ENCODE measurements around the gene HM13. TPM values are rescaled to one million over a fixed set of nuclear protein-coding genes. Genes with fewer than 3 reads are reported as not detected.
A peak's percentile ranks its signal among the peaks of the same experiment; 100 is the strongest.

HM13 gene
- total RNA-seq, 2 experiments from 2014 or later = 51.3 to 148 TPM

DNA sequence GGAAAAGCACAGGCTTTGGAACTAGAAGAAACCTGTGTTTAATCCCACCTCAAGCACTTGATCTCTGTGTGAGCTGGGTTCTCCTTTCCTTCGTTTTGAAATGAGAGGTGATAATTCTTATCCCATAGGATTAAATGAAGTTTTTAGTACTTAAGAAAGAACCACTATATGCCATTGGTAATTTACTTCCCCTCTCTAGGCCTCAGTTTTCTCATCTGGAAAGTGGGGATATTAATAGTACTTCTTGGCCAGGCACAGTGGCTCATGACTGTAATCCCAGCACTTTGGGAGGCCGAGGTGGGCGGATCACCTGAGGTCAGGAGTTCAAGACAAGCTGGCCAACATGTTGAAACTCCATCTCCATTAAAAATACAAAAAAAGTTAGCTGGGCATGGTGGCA is 25.1 kb upstream of the HM13 start:
- ChIA-PET CTCF (ENCODE audit: unreplicated experiment) (no interaction called here), POLR2A (no interaction called here)
- Histone ChIP-seq H3K36me3 (ENCODE audit: insufficient read depth, low read length) (no peaks in the 10 kb centered on the region), H3K9me3 (ENCODE audit: low read length) (no peaks in the 10 kb centered on the region), H3K79me2 (ENCODE audit: insufficient read depth, low read depth, low read length) (no peaks in the 10 kb centered on the region), H3K4me2 (ENCODE audit: low read length) (no peak overlapping the region), H2AFZ (ENCODE audit: low read length) (no peak overlapping the region), H3K27ac (ENCODE audit: low read depth, low read length, poor library complexity, severe bottlenecking) (no peak overlapping the region), H3K4me1 (ENCODE audit: insufficient read depth, low read length, poor library complexity, severe bottlenecking) (no peaks in the 10 kb centered on the region), H4K20me1 (ENCODE audit: insufficient read depth, low read length) (no peaks in the 10 kb centered on the region), H3K4me3 (ENCODE audit: low read depth, low read length, poor library complexity, severe bottlenecking) (no peak overlapping the region), H3K9me2 (ENCODE audit: insufficient read depth, low read length) (no peaks in the 10 kb centered on the region)
- DNase-seq (ENCODE audit: low spot score) = no peak
- TF ChIP-seq, protein P1, sequence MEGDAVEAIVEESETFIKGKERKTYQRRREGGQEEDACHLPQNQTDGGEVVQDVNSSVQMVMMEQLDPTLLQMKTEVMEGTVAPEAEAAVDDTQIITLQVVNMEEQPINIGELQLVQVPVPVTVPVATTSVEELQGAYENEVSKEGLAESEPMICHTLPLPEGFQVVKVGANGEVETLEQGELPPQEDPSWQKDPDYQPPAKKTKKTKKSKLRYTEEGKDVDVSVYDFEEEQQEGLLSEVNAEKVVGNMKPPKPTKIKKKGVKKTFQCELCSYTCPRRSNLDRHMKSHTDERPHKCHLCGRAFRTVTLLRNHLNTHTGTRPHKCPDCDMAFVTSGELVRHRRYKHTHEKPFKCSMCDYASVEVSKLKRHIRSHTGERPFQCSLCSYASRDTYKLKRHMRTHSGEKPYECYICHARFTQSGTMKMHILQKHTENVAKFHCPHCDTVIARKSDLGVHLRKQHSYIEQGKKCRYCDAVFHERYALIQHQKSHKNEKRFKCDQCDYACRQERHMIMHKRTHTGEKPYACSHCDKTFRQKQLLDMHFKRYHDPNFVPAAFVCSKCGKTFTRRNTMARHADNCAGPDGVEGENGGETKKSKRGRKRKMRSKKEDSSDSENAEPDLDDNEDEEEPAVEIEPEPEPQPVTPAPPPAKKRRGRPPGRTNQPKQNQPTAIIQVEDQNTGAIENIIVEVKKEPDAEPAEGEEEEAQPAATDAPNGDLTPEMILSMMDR (conservative IDR thresholded peaks at IDR 0.05; ENCODE audit: low read length) = no peak
- no peak for TF ChIP-seq EZH2phosphoT487 (IDR thresholded peaks at IDR 0.05; ENCODE audit: borderline replicate concordance, low read depth, low read length)
- intact Hi-C loops (cut with micrococcal nuclease; ENCODE audit: unreplicated experiment) = no loop called here
- no TSS peak for BruUV-seq (replicated peaks)

DNA sequence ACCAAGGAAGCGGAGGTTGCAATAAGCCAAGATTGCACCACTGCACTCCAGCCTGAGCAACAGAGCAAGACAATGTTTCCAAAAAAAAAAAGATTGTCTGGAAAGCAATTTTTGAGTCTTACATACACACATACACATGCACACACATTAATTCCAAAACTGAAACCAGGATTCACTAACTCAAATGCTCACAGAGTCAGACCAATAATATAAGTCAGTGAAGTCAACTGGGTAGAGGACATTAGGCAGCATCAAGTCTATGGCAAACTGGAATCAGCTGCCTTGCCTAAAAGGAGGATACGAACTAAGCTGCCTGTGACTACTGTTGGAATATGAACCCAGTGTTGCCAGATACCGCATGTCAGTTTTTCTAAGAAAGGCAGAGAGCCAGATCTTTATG is 23.5 kb upstream of the HM13 start:
- Histone ChIP-seq H2AFZ (ENCODE audit: low read length) (no peak overlapping the region), H3K9me2 (ENCODE audit: insufficient read depth, low read length) (no peaks in the 10 kb centered on the region), H3K36me3 (ENCODE audit: insufficient read depth, low read length) (no peaks in the 10 kb centered on the region), H3K27ac (ENCODE audit: low read depth, low read length, poor library complexity, severe bottlenecking) (no peak overlapping the region), H3K79me2 (ENCODE audit: insufficient read depth, low read depth, low read length) (no peaks in the 10 kb centered on the region), H4K20me1 (ENCODE audit: insufficient read depth, low read length) (no peaks in the 10 kb centered on the region), H3K4me2 (ENCODE audit: low read length) (no peak overlapping the region), H3K4me1 (ENCODE audit: insufficient read depth, low read length, poor library complexity, severe bottlenecking) (no peaks in the 10 kb centered on the region), H3K9me3 (ENCODE audit: low read length) (no peaks in the 10 kb centered on the region), H3K4me3 (ENCODE audit: low read depth, low read length, poor library complexity, severe bottlenecking) (no peak overlapping the region)
- BruUV-seq (replicated peaks) = no TSS peak
- TF ChIP-seq, protein P1 (conservative IDR thresholded peaks at IDR 0.05; ENCODE audit: low read length) = no peak
- TF ChIP-seq EZH2phosphoT487 (IDR thresholded peaks at IDR 0.05; ENCODE audit: borderline replicate concordance, low read depth, low read length) = no peak
- ChIA-PET CTCF (ENCODE audit: unreplicated experiment) (no interaction called here), POLR2A (interaction anchor here (0.7 kb wide), 1 partner anchor 16 kb away, joined by 4 read pairs; the partner anchor contains the start of gene DEFB124)
- DNase-seq (ENCODE audit: low spot score) = no peak
- intact Hi-C loops (cut with micrococcal nuclease; ENCODE audit: unreplicated experiment) = no loop called here

DNA sequence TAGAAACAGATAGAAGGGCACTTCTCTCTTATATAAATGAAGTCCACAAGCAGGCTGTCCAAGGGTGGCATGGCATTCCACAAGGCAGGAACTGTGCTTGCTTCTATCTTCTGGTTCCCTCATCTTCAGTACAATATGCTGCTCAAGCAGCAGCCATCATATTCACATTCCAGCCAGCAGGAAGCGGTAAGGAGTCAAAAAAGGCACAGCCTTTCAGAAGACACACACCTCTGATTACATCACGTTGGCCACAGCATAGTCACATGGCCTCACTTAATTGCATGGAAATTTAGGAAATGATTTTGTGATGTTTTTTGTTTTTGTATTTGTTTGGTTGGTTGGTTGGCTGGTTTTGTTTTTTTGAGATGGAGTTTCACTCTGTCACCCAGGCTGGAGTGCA is 20.1 kb upstream of the HM13 start:
- no peaks in the 10 kb centered on the region for H3K79me2 ChIP-seq (ENCODE audit: insufficient read depth, low read depth, low read length)
- H3K4me3 ChIP-seq (ENCODE audit: low read depth, low read length, poor library complexity, severe bottlenecking) = no peak overlapping the region
- no peaks in the 10 kb centered on the region for H3K9me3 ChIP-seq (ENCODE audit: low read length)
- BruUV-seq (replicated peaks) = no TSS peak
- H3K4me2 ChIP-seq (ENCODE audit: low read length) = no peak overlapping the region
- intact Hi-C loops (cut with micrococcal nuclease; ENCODE audit: unreplicated experiment) = no loop called here
- no peak overlapping the region for H3K27ac ChIP-seq (ENCODE audit: low read depth, low read length, poor library complexity, severe bottlenecking)
- TF ChIP-seq, protein P1 (conservative IDR thresholded peaks at IDR 0.05; ENCODE audit: low read length) = peak; percentile 32; the same call in 1 of the 2 replicates
- TF ChIP-seq EZH2phosphoT487 (IDR thresholded peaks at IDR 0.05; ENCODE audit: borderline replicate concordance, low read depth, low read length) = no peak
- no peak for DNase-seq (ENCODE audit: low spot score)
- CTCF ChIA-PET (ENCODE audit: unreplicated experiment) = no interaction called here
- H3K36me3 ChIP-seq (ENCODE audit: insufficient read depth, low read length) = no peaks in the 10 kb centered on the region
- POLR2A ChIA-PET = no interaction called here
- H3K9me2 ChIP-seq (ENCODE audit: insufficient read depth, low read length) = no peaks in the 10 kb centered on the region
- no peaks in the 10 kb centered on the region for H3K4me1 ChIP-seq (ENCODE audit: insufficient read depth, low read length, poor library complexity, severe bottlenecking)
- H2AFZ ChIP-seq (ENCODE audit: low read length) = no peak overlapping the region
- no peaks in the 10 kb centered on the region for H4K20me1 ChIP-seq (ENCODE audit: insufficient read depth, low read length)
